ENCODE results near the gene GLRX3.

- TF ChIP-seq CTCF (IDR thresholded peaks at IDR 0.05; ENCODE audit: insufficient read depth, low read length, poor library complexity, severe bottlenecking) = no peak
- TF ChIP-seq EZH2phosphoT487 (conservative IDR thresholded peaks at IDR 0.05; ENCODE audit: low read length) = no peak
Measured at GRCh38 chr10:130195746-130196294, 59.6 kb downstream of the GLRX3 start.
